ENCODE results near the gene IRX2. TPM values are rescaled to one million over a fixed set of nuclear protein-coding genes. Genes with fewer than 3 reads are reported as not detected.

Gene IRX2
- total RNA-seq, 1 donor from 2014 or later = 3.7 TPM

DNA sequence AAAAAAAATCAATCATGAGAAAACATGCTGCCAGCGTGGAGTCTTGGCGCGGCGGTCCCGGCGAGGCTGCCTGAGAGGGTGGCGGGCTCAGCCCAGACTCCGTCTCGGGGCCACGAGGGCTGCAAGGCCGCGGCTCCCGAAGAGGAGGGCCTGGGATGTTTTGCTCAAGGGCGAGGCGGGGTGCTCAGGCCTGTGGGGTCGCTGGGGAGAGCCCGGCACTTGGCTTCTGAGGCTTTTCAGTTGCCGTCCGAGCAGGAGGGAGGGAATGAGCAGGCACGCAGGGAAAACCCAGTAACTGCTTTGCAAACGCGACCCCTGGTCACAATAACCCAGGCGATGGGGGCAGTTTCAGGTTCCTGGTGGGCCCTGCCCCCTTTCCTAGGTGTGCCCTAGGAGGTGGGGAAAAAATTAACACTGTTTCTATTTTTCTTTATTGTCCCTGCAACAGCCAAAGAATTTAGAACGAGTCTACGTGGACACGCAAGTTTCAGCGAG is 3.2 kb upstream of the IRX2 start:
- TF ChIP-seq POLR2A (IDR thresholded peaks at IDR 0.05) = no peak
- no peak for TF ChIP-seq POLR2AphosphoS5 (IDR thresholded peaks at IDR 0.05; ENCODE audit: insufficient read depth in 1 of 2, low read depth in 1 of 2)
- TF ChIP-seq, protein P1, sequence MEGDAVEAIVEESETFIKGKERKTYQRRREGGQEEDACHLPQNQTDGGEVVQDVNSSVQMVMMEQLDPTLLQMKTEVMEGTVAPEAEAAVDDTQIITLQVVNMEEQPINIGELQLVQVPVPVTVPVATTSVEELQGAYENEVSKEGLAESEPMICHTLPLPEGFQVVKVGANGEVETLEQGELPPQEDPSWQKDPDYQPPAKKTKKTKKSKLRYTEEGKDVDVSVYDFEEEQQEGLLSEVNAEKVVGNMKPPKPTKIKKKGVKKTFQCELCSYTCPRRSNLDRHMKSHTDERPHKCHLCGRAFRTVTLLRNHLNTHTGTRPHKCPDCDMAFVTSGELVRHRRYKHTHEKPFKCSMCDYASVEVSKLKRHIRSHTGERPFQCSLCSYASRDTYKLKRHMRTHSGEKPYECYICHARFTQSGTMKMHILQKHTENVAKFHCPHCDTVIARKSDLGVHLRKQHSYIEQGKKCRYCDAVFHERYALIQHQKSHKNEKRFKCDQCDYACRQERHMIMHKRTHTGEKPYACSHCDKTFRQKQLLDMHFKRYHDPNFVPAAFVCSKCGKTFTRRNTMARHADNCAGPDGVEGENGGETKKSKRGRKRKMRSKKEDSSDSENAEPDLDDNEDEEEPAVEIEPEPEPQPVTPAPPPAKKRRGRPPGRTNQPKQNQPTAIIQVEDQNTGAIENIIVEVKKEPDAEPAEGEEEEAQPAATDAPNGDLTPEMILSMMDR (IDR thresholded peaks at IDR 0.05) = no peak
- peak; percentile 49 to 70 for DNase-seq (ENCODE audit: extremely low spot score in 2 of 2)
- intact Hi-C loops (cut with DNase I) = no loop called here
- no peaks in the 10 kb centered on the region for H3K36me3 ChIP-seq
- H3K27ac ChIP-seq = no peak overlapping the region
- peaks cover 6% of the 10 kb centered on the region for H3K27me3 ChIP-seq
- no peak overlapping the region for H3K4me3 ChIP-seq
- H3K9me3 ChIP-seq = no peaks in the 10 kb centered on the region
- H3K4me1 ChIP-seq = peaks cover 56% of the 10 kb centered on the region

DNA sequence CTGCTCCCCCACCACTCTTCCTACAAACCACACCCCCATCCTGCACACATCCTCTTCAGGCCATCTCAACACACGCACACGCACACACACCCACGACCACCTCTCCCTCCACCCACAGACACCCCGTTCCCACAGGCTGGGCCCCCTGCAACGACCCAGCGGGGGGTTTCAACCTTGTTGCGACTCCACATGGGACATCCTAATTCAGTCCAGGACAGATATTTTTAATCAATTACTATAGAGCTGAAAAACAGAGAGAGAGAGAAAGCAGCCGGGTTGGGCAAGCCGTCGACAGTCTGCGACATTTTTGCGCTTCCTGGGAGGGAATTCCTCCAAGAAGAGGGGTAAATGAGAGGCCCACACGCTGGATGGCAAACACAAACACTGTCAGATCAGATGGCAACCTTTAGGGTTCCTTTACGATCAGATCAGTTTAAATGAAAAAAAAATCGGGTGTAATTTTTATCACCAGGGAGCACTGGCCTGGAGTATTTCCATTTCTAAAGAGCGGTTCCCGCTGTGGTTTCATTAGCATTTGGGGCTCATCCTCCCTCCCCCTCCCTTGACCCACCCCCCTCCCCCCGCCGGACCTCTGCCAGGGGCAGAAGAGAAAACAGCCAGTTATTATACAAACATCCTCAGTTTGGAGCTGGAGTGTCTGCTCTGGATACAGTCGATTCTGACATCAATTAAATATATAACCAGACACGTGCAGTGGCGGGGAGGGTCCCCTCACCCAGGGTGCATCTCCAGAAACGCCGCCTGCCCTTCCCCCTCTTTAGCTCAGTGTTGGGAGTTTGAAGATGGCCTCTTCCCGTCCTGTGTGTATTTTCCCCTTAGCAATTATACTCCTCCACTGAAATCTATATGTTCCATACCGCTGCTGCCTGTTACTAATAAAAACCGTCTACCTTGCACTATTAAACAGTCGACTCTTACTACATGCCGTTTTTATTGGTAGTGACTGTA is 2.3 kb upstream of the IRX2 start:
- DNase-seq (ENCODE audit: extremely low spot score in 2 of 2) = peak; percentile 40 to 67
- intact Hi-C loops (cut with DNase I) = no loop called here
- H3K27me3 ChIP-seq = peaks cover 12% of the 10 kb centered on the region
- H3K9me3 ChIP-seq = no peaks in the 10 kb centered on the region
- H3K4me3 ChIP-seq = no peak overlapping the region
- H3K36me3 ChIP-seq = peaks cover 0 to 3% of the 10 kb centered on the region in 2 donors
- peaks cover 60% of the 10 kb centered on the region for H3K4me1 ChIP-seq
- no peak for TF ChIP-seq POLR2AphosphoS5 (IDR thresholded peaks at IDR 0.05; ENCODE audit: insufficient read depth in 1 of 2, low read depth in 1 of 2)
- TF ChIP-seq, protein P1 (IDR thresholded peaks at IDR 0.05) = no peak
- TF ChIP-seq POLR2A (IDR thresholded peaks at IDR 0.05) = no peak
- H3K27ac ChIP-seq = no peak overlapping the region

DNA sequence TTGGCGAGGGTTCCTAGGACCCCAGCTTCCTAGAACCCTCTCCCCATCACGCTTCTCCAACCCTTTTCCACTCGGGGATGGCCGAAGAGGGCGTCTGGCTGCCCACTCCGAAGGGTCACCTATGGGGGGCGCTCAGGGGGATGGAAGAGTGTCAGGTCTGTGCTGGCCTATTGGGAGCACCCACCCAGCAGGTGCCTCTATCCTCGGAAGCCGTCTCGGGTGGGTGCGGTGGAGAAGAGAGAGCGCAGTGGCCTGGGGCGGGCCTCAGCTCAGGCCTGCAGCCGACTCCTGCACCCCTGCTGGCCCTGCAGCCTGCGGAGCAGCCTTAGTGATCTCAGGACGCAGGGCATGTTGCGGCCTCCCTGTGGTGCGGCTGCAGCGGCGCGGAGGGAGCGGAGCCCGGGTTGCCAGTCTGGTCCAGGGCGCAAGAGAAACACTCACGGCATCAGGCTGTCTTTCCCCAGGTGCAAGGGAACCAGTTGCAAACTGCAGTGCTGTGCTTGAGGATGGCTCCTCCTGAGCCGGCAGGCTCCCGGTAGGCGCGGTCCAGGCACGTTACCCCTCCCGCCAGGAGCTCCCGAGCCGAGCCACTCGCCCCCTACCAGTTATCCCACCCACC is 1.5 kb upstream of the IRX2 start:
- Histone ChIP-seq H3K4me3 (peak overlapping the region in 1 of 2 donors; percentile 48), H3K27me3 (peaks cover 12% of the 10 kb centered on the region), H3K36me3 (peaks cover 0 to 3% of the 10 kb centered on the region in 2 donors), H3K4me1 (peaks cover 60% of the 10 kb centered on the region), H3K9me3 (no peaks in the 10 kb centered on the region), H3K27ac (no peak overlapping the region)
- DNase-seq (ENCODE audit: extremely low spot score in 2 of 2) = peak in 1 of 2 donors; percentile 46
- intact Hi-C loops (cut with DNase I) = no loop called here
- TF ChIP-seq, protein P1 (IDR thresholded peaks at IDR 0.05) = no peak
- TF ChIP-seq POLR2AphosphoS5 (IDR thresholded peaks at IDR 0.05; ENCODE audit: insufficient read depth in 1 of 2, low read depth in 1 of 2) (no peak), POLR2A (IDR thresholded peaks at IDR 0.05) (no peak)

DNA sequence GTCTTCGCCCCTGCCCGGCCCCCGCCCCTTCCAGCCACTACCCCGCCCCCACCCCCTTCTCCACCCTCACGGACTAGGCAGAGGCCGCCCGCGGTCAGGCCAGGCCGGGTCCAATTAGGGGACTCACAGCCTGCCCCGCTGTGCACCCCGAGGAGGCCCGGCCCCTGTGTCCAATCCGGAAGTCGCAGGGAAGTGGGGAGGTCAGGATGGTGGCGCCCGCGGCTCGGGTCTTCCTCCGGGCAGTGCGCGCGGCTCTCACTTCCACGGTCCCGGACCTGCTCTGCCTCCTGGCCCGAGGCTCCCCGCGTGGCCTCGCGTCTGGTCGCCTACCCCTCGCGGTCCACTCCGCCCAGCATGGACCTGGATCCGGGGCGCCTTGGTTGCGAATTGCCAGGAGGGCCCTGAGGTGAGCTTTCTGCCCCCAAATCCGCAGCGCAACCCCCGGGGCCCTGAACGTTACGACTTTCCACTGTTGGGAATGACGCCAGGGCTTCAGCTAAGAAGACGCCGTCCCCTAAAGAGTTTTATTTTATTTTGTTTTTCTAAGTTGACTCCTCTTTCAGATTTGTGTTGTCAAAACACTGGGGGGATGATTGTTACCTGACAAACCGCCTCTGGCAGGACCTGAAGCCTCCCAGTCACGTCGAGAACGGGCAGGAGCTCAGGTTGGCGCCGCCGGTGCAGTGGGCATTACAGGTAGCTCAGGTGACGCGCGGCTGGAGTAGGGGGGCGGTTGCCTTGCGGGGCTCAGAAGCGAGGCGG is 763 bp upstream of the IRX2 start:
- Histone ChIP-seq H3K4me3 (peak overlapping the region; percentile 31 to 48), H3K27ac (peak overlapping the region; percentile 48), H3K27me3 (peaks cover 12% of the 10 kb centered on the region), H3K9me3 (no peaks in the 10 kb centered on the region), H3K4me1 (peaks cover 60% of the 10 kb centered on the region), H3K36me3 (peaks cover 0 to 3% of the 10 kb centered on the region in 2 donors)
- peak; percentile 77 to 79 for DNase-seq (ENCODE audit: extremely low spot score in 2 of 2)
- intact Hi-C loops (cut with DNase I) = no loop called here
- TF ChIP-seq, protein P1 (IDR thresholded peaks at IDR 0.05) = no peak
- TF ChIP-seq POLR2AphosphoS5 (IDR thresholded peaks at IDR 0.05; ENCODE audit: insufficient read depth in 1 of 2, low read depth in 1 of 2) (no peak), POLR2A (IDR thresholded peaks at IDR 0.05) (no peak)

All from vagina (tissue), 2 donors.